Measurements from ENCODE around the gene SHISA8. TPM values are rescaled to one million over a fixed set of nuclear protein-coding genes. Genes with fewer than 3 reads are reported as not detected.

Gene SHISA8
- total and polyA plus RNA-seq, 2 of the 13 experiments (the other 11 are each of a cell fraction or from before 2014, with no cell fraction given), result not detected

DNA sequence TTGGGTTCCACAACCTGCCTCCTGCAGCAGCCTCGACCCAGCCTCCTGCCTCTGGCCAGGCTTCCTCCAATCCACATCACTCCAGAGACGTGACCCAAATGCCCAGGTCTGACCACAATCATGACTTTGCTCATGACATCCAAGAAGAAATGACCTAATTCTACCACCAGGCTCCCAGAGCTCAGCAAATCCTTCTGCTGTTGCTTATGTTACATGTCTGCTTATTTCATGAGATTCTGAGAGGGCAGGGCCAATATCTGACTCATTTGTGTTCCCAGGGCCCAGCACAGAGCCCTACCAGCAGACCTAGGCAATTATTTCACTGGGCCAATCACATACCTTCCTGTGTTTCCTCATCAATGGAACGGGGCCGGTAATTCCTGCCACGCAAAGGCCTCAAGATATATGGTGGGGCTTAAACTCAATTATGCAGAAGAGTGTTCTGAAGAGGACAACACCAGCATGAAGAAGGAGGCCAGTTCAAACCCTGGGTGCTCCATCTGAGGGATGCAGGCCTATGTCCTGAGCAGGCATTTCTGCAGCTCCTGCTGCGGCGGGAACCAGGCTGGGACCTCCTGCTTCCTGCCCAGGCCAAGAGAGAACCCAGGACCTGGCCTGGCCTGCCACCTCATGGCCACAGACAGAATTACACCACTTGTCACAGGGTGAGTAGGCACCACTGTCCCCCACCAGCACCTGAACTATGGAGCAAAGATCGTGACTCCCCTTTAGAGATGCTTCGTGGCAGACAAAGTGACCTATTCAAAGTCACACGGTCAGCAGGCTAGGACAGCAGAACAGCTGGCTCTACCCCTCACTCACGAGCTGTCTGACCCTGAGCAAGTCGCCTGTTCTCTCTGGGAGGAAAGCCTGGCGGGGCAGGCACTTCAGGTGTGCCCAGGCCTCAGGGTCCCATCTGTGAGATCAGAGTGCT lies 26.2 kb upstream of the SHISA8 start:
- Histone ChIP-seq H2AFZ (ENCODE audit: low read length) (no peak overlapping the region), H3K27ac (ENCODE audit: extremely low read length, insufficient read depth, low read length) (no peak overlapping the region), H3K27me3 (ENCODE audit: control insufficient read depth in 1 of 2, insufficient read depth in 2 of 2, low read length in 2 of 2) (no peaks in the 10 kb centered on the region), H3K4me2 (ENCODE audit: low read depth, low read length) (no peak overlapping the region), H3K9me3 (ENCODE audit: low read length) (no peaks in the 10 kb centered on the region), H3K36me3 (replicated peaks in 1 of 2; ENCODE audit: control insufficient read depth in 1 of 2, insufficient read depth in 2 of 2, low read length in 2 of 2) (peaks cover 11 to 49% of the 10 kb centered on the region in 2 experiments), H3K79me2 (ENCODE audit: insufficient read depth, low read length) (peaks cover 10% of the 10 kb centered on the region), H3K4me3 (replicated peaks in 1 of 3; ENCODE audit: insufficient read depth in 1 of 3, low read depth in 2 of 3, low read length in 3 of 3) (no peak overlapping the region), H4K20me1 (ENCODE audit: insufficient read depth, low read length) (no peaks in the 10 kb centered on the region), H3K4me1 (ENCODE audit: insufficient read depth, low read length) (peaks cover 33% of the 10 kb centered on the region), H3K9ac (ENCODE audit: insufficient read depth, low read depth, low read length) (no peak overlapping the region)
- 83% methylated on average over 8 of the region's 13 CpGs for WGBS (ENCODE audit: low lambda C conversion rate)
- in situ Hi-C loops (cut with HindIII; ENCODE audit: extremely low pct_ligation_motif_present, low pct_unique_long_range_greater_than_20kb) (loop anchor here (5.0 kb wide), 1 partner anchor 244 kb away; the partner anchor contains the start of gene MEI1), intact Hi-C loops (cut with micrococcal nuclease; ENCODE audit: unreplicated experiment) (loop anchor here (1.0 kb wide), 2 partner anchors 195 to 244 kb away; no protein-coding TSS in a partner anchor)
- no TSS peak for BruUV-seq (replicated peaks)
- FAIRE-seq, result peak; percentile 93
- ChIA-PET POLR2A (interaction anchor here (0.7 to 1.5 kb wide), 4 partner anchors 109 to 244 kb away, joined by 3 to 4 read pairs (median 4); partner anchors contain the start of genes CCDC134 and SREBF2), CTCF (ENCODE audit: low intra/inter-chr PET ratio, low total read pairs) (interaction anchor here (1.2 to 2.7 kb wide), 4 partner anchors 118 to 274 kb away, joined by 5 to 22 read pairs (median 16); no protein-coding TSS in a partner anchor)
- peak; percentile 66 for DNase-seq (ENCODE audit: low spot score)
- peak; percentile 92 for ATAC-seq
- TF ChIP-seq ZNF446 (CRISPR knock-in tag; IDR thresholded peaks at IDR 0.05) (no peak), ZNF230 (CRISPR knock-in tag; IDR thresholded peaks at IDR 0.05) (no peak), RAD21 (CRISPR knock-in tag; IDR thresholded peaks at IDR 0.05) (peak; percentile 94), RBFOX2 (IDR thresholded peaks at IDR 0.05; ENCODE audit: low read depth, low read length) (no peak), KMT2A (CRISPR knock-in tag; IDR thresholded peaks at IDR 0.05) (no peak), THAP9 (CRISPR knock-in tag; IDR thresholded peaks at IDR 0.05; ENCODE audit: borderline replicate concordance) (no peak), HMGXB3 (CRISPR knock-in tag; IDR thresholded peaks at IDR 0.05; ENCODE audit: borderline replicate concordance) (no peak; the same call in 1 of the 2 replicates), HNF4A (CRISPR knock-in tag; IDR thresholded peaks at IDR 0.05) (peak; percentile 55), RFXAP (CRISPR knock-in tag; IDR thresholded peaks at IDR 0.05; ENCODE audit: borderline replicate concordance) (no peak), MAX (IDR thresholded peaks at IDR 0.05) (peak; percentile 33; the same call in 1 of the 2 replicates), CHCHD3 (CRISPR knock-in tag; IDR thresholded peaks at IDR 0.05) (no peak), FOXC1 (CRISPR knock-in tag; IDR thresholded peaks at IDR 0.05; ENCODE audit: borderline replicate concordance) (peak; percentile 58; the same call in 1 of the 2 replicates)

Data from HepG2 (cell line).